Stimulated activated CD8-positive, alpha-beta memory T cell treated with anti-CD3 and anti-CD28 coated beads, Interleukin-15, amount 100 ng/mL, for 48 hours (primary cell): ENCODE results near the gene RNF7.
"Not testable (repeated sequence)": the region's sequence is repeated elsewhere in the genome, so short reads cannot be mapped to it uniquely, and the experiment has no call there.

Source experiments
- DNase-seq, 2 donors: peaks; one replicate each; pipeline ENCODE4 v3.0.0-alpha.2; 2020; ENCODE audit warnings: low read depth in 2 of 2

Gene RNF7

GRCh38 chr3:141782386-141782932 lies 44.4 kb downstream of the RNF7 start:
- DNase-seq, result no peak

GRCh38 chr3:141783632-141784031 lies 45.5 kb downstream of the RNF7 start:
- no peak for DNase-seq

- DNase-seq, result no peak
Observed at GRCh38 chr3:141784096-141784495, 46.0 kb downstream of the RNF7 start.

- DNase-seq, result no peak
Observed at GRCh38 chr3:141784531-141784930, 46.4 kb downstream of the RNF7 start.

GRCh38 chr3:141788149-141788548 lies 50.1 kb downstream of the RNF7 start:
- DNase-seq, result no peak

GRCh38 chr3:141788750-141789149 lies 50.7 kb downstream of the RNF7 start:
- DNase-seq, result not testable (repeated sequence)

- no peak for DNase-seq
Observed at GRCh38 chr3:141789281-141789680, 51.2 kb downstream of the RNF7 start.

GRCh38 chr3:141790171-141790570 lies 52.1 kb downstream of the RNF7 start:
- no peak for DNase-seq

GRCh38 chr3:141792495-141792894 lies 54.4 kb downstream of the RNF7 start:
- DNase-seq, result no peak

- no peak for DNase-seq
Observed at GRCh38 chr3:141793476-141794260, 55.6 kb downstream of the RNF7 start.

- peak in 1 of 2 donors; percentile 27 for DNase-seq
Observed at GRCh38 chr3:141795276-141795675, 57.2 kb downstream of the RNF7 start.

- no peak for DNase-seq
Observed at GRCh38 chr3:141795741-141796080, 57.6 kb downstream of the RNF7 start.

GRCh38 chr3:141796081-141796888 lies 58.2 kb downstream of the RNF7 start:
- DNase-seq, result peak; percentile 65 to 69
